RPMI8226 (cell line): Measurements from ENCODE around the gene COL23A1.

Experiments used
- DNase-seq: peaks from one replicate; pipeline ENCODE4 v3.0.0-alpha.2; 2015

COL23A1 gene

GRCh38 chr5:178530526-178530925 lies 59.7 kb downstream of the COL23A1 start:
- DNase-seq, result no peak

- no peak for DNase-seq
These were observed 61.1 kb downstream of the COL23A1 start for GRCh38 chr5:178529080-178529479.

- DNase-seq, result peak; percentile 23
These were observed 62.5 kb downstream of the COL23A1 start for GRCh38 chr5:178527458-178528307.

- no peak for DNase-seq
These were observed 63.3 kb downstream of the COL23A1 start for GRCh38 chr5:178526773-178527457.

GRCh38 chr5:178525906-178526732 lies 64.1 kb downstream of the COL23A1 start:
- DNase-seq, result no peak

GRCh38 chr5:178524093-178524882 lies 65.9 kb downstream of the COL23A1 start:
- DNase-seq, result no peak

GRCh38 chr5:178522361-178522760 lies 67.8 kb downstream of the COL23A1 start:
- DNase-seq, result no peak

- DNase-seq, result no peak
These were observed 69.3 kb downstream of the COL23A1 start for GRCh38 chr5:178520851-178521250.

GRCh38 chr5:178519804-178520203 lies 70.4 kb downstream of the COL23A1 start:
- DNase-seq, result no peak

- DNase-seq, result no peak
These were observed 71.0 kb downstream of the COL23A1 start for GRCh38 chr5:178519155-178519554.

GRCh38 chr5:178516504-178517235 lies 73.5 kb downstream of the COL23A1 start:
- DNase-seq, result no peak

- DNase-seq, result no peak
These were observed 74.3 kb downstream of the COL23A1 start for GRCh38 chr5:178515776-178516503.

- DNase-seq, result no peak
These were observed 75.3 kb downstream of the COL23A1 start for GRCh38 chr5:178514851-178515418.

GRCh38 chr5:178511172-178511571 lies 79.0 kb downstream of the COL23A1 start:
- DNase-seq, result no peak

GRCh38 chr5:178509491-178510057 lies 80.6 kb downstream of the COL23A1 start:
- peak; percentile 26 for DNase-seq

- DNase-seq, result no peak
These were observed 82.9 kb downstream of the COL23A1 start for GRCh38 chr5:178507151-178507932.

- DNase-seq, result no peak
These were observed 84.4 kb downstream of the COL23A1 start for GRCh38 chr5:178505639-178506407.

- no peak for DNase-seq
These were observed 85.7 kb downstream of the COL23A1 start for GRCh38 chr5:178504340-178504960.
